ENCODE data around the gene KCTD13.
"Not testable (repeated sequence)": the region's sequence is repeated elsewhere in the genome, so short reads cannot be mapped to it uniquely, and the experiment has no call there.

KCTD13 gene

DNA sequence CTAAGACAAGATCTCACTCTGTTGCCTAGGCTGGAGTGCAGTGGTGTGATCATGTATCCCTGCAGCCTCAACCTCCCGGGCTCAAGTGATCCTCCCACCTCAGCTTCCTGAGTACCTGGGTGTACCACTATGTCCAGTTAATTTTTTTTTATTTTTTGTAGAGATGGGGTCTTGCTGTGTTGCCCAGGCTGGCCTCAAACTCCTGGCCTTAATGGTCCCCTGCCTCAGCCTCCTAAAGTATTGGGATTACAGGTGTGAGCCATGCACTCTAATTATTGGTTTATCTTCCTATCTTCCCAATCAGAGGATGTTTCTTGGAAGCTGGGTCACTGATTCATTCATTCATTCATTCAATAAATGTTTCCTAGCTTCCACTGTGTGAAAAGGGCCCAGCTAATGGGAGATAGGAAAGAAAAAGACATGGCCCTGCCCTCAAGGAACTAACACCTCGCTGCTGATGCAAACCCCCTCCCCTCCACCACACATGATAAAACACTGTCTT is 17.3 kb downstream of the KCTD13 start:
- no peak for DNase-seq

DNA sequence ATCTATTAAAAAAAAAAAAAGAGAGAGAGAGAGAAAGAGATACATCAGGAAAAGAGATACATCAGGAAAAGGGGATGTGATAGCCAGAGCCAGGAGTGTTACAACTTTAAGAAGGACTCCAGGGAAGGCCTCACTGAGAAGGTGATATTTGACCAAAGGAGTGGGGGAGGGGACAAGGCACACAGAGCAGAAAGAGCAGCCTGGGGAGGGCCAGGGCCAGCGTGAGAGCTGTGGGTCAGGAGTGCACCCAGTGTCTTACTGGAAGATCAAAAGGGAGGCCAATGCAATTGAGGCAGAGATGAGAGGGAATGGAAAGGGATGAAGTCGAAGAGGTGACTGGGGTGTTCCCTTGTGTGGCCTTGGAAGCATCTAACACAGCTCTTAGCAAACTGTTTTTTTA is 18.1 kb downstream of the KCTD13 start:
- no peak for DNase-seq

DNA sequence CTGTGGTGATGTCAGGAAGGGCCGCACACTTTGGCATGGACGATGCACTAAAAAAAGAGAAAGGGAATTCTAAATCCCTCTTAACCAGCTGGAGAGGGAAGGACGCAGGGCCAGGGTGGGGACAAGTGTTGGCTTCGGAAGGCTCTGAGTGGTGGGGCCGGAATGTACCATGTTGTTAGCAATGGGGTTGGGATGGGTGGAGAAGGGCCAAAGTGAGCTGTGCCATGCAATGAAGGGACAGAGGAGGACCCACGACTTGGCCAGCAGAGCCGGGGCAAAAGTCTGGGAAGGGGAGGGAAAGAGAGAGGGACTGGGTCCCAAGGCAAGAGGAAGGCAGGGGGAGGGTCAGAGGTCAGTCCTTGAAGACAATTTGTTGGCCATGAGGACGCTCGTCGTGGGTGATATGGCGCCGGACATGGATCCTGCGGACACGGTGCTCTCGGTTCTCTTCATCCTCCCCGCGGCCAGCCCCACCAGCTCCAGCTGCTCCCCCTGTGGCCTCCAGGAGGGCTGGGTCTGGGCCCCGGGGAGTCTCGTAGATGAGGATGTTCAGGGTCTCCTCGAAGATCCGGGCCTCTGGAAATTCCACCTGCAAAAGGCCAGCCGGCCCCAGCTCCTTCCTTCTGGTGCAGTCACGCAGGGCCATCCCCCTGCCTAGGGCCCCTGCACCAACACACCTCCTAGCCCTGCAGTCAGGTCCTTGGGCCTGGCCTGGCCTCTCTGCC is 19.3 kb downstream of the KCTD13 start:
- DNase-seq, result no peak

GRCh38 chr16:29905668-29906067 is 20.4 kb downstream of the KCTD13 start:
- DNase-seq, result no peak

GRCh38 chr16:29904947-29905346 is 21.1 kb downstream of the KCTD13 start:
- DNase-seq, result no peak

DNA sequence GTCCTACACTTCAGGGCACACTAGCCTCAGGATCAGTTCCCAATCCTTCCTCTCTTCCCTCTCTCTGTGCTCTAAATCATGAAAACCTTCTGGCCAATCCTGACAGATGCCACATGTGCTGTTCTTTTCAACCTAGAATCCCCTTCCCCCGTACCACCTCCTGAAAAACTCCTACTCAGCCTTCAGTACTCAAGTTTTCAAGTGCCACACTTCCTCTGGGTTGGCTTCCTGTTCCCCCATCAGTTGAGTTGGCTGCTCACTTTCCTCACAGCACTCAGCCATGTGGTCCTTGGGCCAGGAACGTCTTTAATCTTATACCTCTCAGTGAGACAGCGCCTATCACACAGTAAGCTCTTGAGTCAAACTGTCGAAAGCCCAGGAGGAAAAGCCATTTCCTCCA is 22.4 kb downstream of the KCTD13 start:
- DNase-seq, result no peak

DNA sequence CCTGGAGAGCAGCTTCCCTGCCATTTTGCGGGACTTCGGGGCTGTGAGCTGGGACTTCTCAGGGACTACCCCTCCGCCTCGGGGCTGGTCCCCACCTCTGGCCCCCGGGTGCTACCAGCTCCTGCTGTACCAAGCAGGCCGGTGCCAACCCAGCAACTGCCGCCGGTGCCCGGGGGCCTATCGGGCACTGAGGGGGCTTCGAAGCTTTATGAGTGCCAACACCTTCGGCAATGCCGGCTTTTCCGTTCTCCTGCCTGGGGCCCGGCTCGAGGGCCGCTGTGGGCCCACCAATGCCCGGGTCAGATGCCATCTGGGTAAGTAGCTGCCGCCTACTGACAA is 24.4 kb downstream of the KCTD13 start:
- DNase-seq, result no peak

DNA sequence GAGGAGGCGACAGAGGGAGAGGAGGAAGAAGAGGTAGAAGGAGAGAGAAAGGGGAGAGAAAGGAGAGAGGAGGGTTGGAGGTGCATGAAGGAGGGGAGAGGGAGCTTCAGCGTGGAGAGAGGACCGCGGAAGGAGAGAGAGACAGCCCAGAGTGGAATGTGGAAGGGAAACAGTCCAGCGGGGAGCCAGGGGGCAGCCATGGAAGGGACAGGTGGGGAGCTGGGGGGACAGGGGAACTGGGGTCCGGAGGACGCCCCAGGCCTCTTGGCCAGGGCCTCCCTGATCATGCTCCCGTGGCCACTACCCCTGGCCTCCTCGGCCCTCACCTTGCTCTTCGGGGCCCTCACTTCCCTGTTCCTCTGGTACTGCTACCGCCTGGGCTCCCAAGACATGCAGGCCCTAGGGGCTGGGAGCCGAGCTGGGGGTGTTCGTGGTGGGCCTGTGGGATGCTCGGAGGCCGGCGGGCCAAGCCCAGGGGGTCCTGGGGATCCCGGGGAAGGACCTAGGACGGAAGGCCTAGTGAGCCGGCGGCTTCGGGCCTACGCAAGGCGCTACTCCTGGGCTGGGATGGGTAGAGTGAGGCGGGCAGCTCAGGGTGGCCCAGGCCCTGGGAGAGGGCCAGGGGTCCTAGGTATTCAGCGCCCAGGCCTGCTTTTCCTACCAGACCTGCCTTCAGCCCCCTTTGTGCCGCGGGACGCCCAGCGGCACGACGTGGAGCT is 25.0 kb downstream of the KCTD13 start:
- peak in 2 of 56 donors; percentile 18 to 33 for DNase-seq

- peak; percentile 69 to 100 (median 90) for DNase-seq
These were observed 25.7 kb downstream of the KCTD13 start, which contains the start of gene ASPHD1 for GRCh38 chr16:29900102-29900887. ASPHD1 (plus strand) TSS chr16:29900488; CDS start chr16:29900972, 484 bp downstream.

DNA sequence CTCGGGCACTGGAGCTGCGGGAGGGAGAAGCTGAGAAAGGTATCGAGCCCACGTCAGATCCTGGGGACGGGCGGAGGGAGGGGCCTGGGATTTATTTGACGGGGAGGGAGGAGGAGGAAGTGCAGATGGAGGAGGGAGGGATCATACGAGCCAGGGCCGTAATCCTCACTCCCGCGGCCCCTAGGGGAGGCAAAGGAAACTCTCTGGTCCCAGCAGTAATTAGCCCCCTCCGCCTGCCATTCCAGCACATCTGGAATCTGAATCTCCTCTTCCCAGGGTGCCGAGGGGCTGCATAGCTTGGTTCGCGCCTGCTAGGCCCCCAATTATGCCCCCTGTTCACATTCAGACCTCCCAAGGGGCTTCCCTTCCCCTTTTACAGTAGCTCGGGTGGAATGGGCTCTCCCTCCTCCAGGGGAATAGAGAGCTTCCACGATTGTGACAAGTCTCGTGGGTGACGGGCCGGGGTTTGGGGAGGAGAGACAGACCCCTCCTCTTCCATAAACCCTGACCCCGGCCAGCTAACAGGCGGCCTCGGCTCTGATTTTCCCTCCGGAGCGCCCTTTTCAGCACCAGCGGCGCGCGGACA is 26.4 kb downstream of the KCTD13 start, which contains the start of gene SEZ6L2:
Gene SEZ6L2, minus strand, starts transcription at position 35 of the 586 bp plus-strand sequence. CDS start 531 bp downstream, outside the sequence.
- DNase-seq, result peak in 50 of 56 donors; percentile 28 to 88 (median 71)

DNA sequence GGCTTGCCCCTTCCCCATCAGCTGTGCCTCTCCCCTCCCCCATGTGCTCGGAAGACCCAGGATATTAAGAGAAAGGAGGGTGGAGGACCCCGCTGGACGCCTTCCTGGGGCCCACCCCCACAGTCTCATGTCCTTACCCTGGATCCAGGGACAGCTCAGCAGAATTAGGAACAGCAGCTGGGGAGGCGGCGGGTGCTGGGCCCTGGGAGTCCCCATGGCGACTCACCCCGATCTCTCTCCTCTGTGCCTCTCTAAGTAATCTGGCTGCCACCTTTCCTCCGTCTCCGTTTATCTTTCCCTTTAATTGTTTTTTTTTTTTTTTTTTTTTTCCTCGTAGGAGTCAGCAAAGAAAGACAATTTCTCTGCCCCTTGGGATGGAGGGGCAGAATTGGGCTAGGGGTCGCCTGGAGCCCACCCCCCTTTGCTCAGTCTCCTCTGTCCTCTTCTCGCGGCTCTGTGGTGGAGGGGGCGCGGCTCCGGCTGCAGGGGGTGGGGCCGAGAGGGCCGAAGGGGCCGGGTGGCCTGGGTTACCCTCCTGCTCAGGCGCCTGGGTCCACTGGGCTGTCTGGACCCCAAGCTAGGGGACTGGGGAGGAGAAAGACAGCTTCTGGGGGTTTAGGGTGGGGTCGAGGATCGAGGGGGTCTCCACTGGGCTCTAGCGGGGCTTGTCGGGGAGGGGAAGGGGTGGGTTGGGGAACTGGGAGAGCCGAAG is 27.1 kb downstream of the KCTD13 start:
- peak in 4 of 56 donors; percentile 47 to 57 (median 54) for DNase-seq

DNA sequence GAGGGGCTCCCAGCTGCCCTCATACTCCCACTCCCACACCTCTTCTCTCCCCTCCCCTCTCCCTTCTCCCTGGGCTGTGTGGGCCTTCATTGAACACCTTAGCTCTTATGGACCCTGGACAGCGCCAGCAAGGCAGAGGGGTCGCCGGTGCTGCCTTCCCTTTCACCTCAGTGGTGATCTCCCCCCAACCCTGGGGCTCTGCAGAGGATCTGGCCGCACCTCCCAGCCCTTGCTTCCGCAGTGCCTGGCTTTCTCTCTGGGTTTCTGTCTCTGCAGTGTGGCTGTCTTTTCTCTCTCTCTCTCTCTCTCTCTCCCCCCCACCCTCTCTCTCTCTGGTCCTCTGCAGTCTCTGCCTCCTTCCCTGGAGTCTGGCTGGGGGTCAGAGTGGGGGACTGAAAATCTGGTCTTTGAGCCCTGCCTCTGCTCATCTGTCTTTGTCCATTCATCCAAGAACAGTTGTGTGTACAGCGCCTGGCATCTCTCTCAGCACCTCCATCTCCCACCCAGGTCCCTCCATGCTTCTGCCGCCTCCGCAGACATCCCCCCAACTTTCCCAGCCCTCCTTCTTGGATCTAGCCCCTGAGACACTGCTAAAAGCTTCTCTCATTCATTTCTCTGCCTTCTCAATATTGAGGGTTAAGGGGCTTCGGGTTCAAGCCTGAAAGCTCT is 27.8 kb downstream of the KCTD13 start:
- DNase-seq, result no peak

DNA sequence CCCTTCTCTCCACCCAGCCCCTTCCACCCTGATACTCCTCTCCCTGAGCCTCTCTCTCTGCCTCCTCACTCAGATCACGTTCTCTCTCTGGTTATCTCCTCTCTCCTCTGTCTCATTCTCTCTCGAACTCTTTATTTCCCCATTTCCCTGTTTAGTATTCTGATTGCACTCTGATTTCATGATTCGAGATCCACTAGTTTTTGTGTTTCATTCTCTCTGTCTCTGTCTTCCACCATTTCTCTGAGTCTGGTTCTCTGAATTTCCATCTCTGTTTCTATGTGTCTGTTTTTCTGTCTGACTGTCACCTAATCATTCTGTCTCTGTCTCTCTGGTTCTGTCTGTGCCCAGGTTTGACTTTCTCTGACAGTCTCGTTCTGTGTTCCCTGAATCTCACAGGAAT is 28.7 kb downstream of the KCTD13 start:
- no peak for DNase-seq

- DNase-seq, result no peak
These were observed 29.2 kb downstream of the KCTD13 start for GRCh38 chr16:29896841-29897240.

GRCh38 chr16:29894352-29894751 is 31.7 kb downstream of the KCTD13 start:
- DNase-seq, result no peak

- no peak for DNase-seq
These were observed 32.5 kb downstream of the KCTD13 start for GRCh38 chr16:29893553-29893952.

DNA sequence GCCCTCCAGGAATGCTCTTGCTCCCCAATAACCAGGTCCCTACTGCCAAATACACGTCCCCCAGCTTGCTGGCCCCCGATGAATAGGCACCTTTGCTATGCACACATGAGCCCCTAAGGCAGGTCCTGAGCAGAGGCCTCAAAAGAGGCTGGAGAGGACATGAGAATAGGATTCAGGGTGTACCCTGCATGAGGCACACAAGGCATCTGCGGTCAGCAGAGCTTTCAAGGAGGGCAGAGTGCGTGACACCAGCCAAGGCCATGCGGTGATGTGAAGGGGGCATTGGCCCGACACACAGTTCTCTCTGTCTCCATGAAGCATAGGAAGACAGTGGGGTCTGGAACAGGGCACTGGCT is 33.6 kb downstream of the KCTD13 start:
- no peak for DNase-seq

DNA sequence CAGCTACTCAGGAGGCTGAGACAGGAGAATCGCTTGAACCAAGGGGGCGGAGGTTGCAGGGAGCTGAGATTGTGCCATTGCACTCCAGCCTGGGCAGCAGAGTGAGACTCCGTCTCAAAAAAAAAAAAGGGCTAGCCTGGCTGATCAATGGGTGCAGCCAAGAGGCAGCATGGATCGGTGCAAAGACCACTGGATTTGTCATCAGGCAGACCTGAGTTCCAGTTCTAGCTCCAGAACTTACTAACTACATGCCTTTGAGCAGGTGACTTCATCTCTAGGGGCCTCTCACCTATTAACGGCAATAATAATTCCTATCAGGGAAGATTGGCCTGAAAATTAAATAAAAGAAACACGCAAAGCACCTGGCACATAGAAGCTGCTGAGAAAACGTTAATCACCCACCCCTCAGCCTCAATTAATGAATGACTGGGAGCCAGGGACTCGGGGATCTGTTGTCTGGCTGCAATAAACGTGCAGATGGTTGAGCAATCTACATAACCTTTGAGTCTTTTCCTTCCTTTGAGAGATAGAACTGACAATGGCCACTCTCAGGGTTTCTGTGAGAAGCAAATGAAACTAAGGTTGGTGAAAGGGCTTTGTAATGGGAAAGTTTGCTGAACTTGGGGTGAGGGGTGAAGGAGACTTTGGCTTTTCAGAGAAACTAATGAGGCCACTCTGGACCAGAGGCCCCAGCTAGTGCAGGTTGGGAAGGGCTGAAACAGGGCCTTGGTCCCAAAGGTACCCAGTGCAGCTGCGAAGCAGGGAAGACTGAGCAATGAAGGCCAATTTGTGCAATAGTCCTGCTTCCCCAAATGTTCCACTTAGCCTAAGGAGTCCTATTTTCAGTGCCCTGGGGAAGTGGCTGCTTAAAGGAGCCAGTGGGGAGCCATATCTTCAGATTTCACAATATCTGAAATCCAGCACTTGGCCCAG is 34.2 kb downstream of the KCTD13 start:
- no peak for DNase-seq

- not testable (repeated sequence) for DNase-seq
These were observed 36.7 kb downstream of the KCTD13 start for GRCh38 chr16:29889372-29889771.
